G401 (cell line): ENCODE results near the gene MRPL49. TPM values are rescaled to one million over a fixed set of nuclear protein-coding genes. Genes with fewer than 3 reads are reported as not detected.
"Not testable (repeated sequence)": the region's sequence is repeated elsewhere in the genome, so short reads cannot be mapped to it uniquely, and the experiment has no call there.

ENCODE experiments used
- DNase-seq: peaks from one replicate; pipeline ENCODE4 v3.0.0-alpha.2; 2015; ENCODE audit warnings: low spot score
- in situ Hi-C: cut with HindIII; loops from 2 replicates; pipeline ENCODE4 v1.10.0; 2016; ENCODE audit warnings: low sequenced_read_pairs, mixed read lengths
- total RNA-seq: library from RNA; depleted of rRNA; stranded (reverse); fragments of >200 nt; shearing (Covaris generic); gene quantifications from 2 replicates; pipeline ENCODE4 v1.2.3, GENCODE V29; 2014

MRPL49 gene
- total RNA-seq, 1 experiment from 2014 or later, result 108 TPM

DNA sequence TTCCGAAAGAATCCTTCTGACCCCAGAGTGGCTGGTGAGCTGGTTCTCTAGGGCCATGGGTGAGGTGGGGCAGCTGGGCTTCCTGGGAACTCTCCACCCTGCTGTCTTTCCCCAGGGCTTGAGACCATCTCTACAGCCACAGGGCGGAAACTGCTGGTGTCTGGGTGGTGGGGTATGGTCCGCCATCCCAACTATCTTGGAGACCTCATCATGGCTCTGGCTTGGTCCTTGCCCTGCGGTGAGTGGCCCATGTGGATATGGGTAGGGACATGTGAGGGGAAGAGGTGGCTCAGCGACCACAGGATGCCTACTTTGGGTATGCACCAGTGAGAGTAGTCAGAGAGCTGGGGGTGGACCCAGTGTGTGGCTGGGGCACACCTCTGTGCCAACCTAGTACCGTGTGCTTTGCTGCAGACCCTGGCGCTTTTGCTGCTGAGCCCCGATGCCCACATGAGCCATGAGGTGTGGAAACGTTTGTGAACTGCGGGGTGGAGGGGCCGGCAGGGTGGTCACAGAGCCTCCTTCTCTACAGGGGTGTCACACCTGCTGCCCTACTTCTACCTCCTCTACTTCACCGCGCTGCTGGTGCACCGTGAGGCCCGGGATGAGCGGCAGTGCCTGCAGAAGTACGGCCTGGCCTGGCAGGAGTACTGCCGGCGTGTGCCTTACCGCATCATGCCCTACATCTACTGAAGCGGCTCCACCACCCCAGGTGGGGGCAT is 6.6 kb upstream of the MRPL49 start:
- DNase-seq, result no peak
- in situ Hi-C loops, result no loop called here

DNA sequence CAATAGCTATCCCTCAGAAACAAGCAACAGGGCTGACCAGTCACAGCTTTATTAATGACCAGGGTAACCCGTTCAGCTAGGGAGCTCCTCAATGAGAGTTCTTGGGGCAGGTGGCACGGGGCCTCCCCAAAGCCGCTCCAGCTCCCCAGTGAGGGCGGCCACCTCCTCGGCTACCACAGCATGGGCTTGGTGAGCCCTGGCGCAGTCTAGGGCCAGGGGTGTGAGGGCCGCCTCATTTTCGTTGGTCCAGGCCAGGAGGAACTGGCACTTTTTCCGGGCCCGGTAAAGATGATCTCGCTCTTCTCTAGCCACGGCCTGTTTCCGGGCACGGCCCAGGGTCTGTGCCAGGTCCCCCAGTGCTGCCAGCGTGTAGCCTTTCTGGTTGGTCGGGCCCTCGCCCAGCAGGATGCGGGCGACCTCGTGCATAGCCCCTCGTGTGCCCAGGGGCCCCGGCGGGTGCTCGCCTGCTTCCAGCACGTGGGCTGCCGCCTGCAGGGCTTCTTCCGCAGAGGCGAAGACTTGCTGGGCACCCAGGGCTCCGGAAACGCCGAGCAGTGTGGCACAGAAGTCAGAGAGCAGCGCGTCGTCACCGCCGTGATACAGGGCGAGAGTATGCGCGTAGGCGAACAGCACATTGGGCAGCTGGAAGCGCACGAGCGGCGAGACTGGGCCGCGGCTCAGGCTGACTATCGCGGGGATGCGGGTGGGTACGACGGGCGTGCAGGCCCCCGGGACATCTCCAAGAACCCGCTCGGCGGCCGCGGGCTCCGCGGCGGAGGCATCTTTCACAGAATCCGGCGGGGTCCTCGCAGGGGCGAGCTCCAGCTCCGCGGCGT is 5.5 kb upstream of the MRPL49 start:
- no peak for DNase-seq
- in situ Hi-C loops, result no loop called here

DNA sequence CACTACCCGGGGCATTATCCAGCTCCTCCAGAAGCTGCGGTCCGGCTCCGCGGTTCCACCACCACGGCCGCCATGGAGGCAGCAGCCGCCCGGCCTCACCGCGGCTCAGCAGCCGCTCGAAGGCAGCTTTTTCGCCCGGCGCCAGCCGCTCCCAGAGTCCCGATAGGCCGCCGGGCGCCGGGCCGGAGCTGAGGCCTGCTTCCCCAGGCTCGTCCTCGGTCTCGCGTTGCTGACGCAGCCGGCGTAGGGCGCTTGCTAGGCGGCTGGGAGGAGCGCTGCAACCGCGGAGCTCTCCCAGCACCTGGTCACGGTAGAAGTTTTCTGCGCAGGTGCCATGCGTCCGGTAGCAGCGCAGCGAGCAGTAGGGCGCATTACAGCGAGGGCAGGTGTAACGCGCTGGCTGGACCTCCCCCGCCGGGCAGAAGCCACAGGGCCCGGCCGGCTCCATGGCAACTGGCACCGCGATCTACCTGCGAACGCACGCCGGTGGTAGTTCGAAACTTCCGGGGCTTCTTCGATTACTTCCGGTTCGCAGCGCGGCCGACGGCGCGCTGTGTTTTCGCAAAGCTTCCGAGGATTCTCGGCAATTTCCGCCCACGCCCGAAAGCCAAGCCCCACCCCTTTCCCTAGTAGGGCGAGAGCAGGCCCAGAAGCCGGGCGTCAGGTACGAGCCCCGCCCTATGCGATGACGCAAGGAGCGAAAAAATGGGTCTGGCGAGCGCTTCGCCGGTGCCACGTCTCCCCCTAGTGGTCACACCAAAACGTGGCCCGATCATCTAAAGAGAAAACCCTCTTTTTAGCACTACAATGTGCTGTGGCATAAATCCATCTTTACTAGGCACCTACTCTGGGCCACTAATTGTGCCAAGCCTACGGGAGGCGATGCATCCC is 4.7 kb upstream of the MRPL49 start, which contains the start of gene ZNHIT2:
TSS of gene ZNHIT2 (minus strand) at position 496 of the 891 bp plus-strand sequence. CDS start at position 448, 48 bp downstream.
- in situ Hi-C loops, result no loop called here
- DNase-seq, result peak; percentile 99

DNA sequence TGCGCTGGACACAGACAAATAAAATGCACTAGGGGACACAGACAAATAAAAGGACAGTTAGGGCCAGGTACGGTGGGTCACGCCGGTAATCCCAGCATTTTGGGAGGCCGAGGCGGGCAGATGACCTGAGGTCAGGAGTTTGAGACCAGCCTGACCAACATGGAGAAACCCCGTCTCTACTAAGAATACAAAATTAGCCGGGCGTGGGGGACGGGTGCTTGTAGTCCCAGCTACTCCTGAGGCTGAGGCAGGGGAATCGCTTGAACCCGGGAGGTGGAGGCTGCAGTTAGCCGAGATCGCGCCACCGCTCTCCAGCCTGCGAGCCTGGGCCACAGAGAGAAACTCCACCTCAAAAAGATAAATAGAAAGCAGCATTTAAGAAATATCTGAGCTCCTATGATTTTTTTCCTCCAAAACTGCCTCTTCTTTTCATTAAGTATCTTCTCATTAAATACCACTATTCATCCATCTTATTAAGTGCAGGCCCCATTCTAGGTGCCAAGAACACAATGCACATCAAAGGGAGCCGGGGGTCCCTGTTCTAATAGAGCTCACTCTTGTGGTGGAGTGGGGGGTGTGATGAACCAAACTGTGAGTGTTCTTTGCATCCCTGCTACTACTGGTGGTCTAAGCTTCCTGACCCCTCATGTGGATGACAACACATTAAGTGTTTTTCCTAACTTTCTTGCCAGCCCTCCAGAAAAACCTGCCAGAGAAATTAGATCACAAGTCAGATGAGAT is 3.9 kb upstream of the MRPL49 start:
- in situ Hi-C loops, result no loop called here
- no peak for DNase-seq

DNA sequence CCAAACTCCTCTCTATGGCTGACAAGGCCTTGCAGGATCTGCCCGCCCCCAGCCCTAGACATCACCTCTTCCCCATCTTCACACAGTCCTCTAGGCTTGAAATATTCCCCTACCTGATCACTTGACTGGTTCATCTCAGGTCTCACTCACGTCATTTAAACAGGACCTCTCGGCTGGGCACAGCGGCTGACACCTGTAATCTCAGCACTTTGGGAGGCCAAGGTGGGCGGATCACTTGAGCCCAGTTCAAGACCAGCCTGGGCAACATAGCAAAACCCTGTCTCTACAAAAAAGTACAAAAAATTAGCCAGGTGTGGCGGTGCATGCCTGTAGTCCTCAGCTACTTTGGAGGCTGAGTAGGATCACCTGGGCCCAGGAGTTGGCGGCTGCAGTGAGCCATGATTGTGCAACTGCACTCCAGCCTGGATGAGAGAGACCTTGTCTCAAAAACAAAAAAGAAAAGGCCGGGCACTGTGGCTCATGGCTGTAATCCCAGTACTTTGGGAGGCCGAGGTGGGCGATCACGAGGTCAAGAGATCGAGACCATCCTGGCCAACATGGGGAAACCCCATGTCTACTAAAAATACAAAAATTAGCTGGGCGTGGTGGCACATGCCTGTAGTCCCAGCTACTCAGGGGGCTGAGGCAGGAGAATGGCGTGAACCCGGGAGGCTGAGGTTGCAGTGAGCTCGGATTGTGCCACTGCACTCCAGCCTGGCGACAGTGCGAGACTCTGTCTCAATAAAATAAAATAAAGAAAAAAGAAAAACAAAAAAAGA is 3.0 kb upstream of the MRPL49 start:
- DNase-seq, in situ Hi-C loops: not testable (repeated sequence)

DNA sequence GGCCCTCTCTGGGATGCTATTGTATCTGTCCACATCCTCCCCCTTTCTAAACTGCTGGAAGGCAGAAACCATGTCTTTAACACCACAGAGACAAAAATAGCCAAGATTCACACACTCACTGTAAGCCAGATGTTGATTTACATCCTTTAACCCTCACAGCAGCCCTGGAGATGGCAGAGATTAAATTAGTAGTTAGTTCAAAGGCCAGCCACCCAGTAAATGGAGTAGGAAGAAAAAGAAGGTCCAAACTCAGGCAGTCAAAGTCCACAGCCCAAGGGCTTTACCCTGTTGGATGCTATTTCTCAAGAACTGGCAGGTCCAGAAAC is 2.5 kb upstream of the MRPL49 start:
- in situ Hi-C loops, result no loop called here
- DNase-seq, result no peak

DNA sequence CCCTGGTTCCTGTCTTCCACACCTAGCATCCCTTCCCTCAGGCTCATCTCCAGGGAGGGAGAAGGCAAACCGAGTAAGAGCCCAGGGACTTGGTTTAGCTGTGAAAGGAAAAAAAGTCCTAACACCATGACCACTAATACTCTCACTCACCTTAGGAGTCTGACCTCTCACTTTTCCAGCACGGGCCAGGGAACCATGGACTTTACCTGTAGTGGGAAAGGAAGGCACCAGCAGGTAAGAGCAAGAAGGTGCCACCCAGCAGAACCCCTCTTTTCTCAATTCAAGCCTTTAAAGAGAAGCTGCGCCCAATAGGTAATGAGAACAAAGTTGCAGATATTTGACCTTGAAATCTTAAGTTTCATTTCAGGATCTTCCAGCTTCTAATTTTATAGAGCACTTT is 1.3 kb upstream of the MRPL49 start:
- in situ Hi-C loops, result no loop called here
- DNase-seq, result no peak

DNA sequence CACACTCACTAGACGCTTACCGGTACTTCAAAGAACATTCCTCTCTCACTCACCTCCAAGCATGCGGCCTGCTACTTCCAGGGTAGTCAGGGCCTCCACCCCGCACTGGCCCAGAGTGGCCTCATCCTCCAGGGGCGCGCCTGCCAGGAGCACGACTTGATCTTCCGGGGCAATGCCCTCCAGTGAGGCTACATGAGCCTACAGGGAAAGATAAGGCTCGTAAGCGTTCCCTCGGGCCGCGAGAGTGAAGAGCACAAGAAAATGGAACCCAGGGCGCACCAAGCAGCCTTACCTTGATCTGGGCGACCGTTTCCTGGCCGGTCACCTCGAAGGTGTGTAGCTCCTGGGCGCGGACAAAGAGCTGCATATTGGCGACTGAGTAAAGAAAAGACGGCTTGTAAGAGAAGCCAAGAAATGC is 665 bp upstream of the MRPL49 start:
- in situ Hi-C loops, result no loop called here
- DNase-seq, result no peak

DNA sequence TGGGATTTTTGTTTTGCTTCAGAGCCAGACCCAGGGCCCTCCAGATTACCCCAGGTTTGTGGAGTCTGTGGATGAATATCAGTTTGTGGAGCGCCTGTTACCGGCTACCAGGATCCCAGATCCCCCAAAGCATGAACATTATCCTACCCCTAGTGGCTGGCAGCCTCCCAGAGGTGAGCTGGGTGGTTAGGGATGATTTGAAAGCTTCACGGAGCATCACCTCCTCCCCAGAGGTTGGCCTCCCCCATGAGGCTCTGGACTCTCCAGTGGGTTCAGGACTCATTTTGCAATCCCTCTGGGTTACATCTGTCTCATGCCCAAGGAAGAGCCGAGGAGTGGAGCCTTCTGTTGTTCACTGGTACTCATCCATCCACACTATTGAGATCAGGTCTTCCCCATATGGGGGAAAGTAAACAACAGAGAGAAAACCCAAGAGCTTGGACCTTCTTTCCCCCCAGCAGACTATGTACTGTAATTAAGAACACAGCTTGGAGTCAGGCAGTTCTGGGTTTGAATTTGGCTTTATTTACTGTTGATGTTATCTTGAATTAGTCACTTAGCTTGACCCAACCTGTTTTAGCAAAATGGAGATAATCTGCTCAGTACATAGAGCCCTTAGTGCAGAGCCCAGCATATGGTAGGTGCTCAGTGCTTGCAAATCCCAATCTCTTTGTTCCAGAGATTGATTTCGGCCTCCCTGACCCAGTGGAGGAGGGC is 2.5 kb downstream of the MRPL49 start:
- in situ Hi-C loops, result no loop called here
- DNase-seq, result no peak

DNA sequence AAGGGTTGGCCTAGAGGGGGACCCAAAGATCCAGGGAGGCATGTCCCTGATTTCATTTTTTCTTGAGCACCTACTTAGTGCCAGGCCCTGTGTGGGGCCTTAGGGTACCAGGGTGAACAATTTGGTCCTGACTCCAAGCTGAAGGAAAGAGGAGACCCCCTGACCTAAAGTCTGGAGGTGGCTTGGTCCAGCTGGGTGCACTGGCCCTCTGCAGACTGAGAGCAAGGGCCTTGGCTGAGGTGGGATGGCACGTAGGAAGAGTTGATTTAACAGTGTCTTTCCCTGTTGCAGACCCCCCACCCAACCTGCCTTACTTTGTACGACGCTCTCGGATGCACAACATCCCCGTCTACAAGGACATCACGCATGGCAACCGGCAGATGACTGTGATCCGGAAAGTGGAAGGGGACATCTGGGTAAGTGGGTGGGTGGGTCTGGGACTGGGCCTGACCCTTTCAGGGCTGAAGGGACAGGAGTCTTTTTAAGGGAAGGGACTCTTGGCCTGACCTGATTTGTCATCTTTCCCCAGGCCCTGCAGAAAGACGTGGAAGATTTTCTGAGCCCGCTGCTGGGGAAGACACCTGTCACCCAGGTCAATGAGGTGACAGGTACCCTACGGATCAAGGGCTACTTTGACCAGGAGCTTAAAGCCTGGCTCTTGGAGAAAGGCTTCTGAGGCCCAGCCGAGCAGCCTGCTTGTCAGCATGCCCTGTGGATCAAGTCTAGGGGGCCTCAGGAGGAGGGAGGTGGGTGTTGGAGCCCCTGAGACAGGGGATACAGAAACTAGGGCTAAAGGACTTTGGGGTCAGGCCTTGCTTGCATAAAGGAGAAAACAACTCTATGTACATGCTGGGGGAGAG is 3.3 kb downstream of the MRPL49 start:
- in situ Hi-C loops, result no loop called here
- no peak for DNase-seq

DNA sequence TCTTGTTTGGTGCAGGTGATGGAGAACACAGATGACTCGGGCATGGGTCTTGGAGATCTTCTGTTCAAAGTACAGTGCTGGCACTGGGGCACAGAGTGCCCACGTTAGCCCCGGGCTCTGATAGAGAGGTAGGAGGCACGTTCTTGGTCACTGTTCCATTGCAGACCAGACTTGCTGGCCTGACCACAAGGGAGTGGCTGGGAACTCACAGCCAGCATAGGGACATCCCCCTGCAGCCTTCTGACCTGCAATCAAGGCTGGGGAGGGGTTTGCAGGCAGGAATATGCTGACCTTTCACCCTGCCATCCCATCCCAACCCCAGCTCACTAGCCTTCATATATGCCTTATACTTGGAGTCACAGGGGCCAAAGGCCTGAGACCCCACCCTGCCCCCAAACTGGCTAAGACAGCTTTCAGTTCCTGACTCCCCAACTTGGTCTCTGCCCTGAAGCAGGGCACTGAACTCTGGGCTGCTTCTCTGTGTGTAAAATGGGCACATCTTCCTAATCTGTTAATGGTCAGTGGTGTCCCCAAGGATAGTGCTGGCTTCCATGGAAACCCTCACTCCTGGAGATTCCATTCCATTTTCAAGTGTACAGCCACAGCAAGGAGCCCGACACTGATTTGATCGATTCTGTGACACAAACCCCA is 4.6 kb downstream of the MRPL49 start:
- no peak for DNase-seq
- in situ Hi-C loops, result no loop called here

DNA sequence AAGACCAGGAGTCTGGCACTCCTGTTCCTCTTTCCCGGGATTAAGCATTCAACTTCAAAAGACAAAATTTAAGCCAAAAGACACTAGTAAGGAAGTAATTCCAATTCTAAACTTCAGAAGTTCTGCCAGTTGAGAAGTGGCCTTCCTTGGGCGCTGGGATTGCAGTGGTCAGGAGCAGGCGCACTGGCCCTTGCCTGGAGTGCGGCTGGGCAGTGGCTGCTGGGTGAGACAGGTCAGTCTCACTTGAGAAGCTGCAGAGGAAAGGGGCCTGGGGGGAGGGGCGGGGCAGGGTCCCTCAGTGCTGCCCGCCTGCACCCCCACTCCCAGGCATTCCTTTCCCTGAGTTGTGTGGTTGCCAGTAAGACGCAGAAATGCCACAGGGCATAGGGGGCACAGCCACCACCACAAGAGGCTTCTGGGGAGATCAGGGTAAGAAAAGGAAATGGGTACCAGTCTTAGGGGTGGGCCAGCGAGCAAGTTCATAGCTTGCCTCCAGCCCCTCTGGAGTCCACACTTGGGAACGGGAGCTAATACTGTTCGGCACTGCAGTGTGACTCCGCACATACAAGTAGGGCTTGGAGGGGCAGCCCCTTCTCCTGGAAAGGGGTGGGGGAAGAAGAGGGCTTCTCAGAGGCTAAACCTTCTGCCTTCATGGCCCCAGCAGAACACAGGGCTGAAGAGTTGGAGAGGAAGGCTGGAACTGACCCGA is 5.5 kb downstream of the MRPL49 start:
- no peak for DNase-seq

DNA sequence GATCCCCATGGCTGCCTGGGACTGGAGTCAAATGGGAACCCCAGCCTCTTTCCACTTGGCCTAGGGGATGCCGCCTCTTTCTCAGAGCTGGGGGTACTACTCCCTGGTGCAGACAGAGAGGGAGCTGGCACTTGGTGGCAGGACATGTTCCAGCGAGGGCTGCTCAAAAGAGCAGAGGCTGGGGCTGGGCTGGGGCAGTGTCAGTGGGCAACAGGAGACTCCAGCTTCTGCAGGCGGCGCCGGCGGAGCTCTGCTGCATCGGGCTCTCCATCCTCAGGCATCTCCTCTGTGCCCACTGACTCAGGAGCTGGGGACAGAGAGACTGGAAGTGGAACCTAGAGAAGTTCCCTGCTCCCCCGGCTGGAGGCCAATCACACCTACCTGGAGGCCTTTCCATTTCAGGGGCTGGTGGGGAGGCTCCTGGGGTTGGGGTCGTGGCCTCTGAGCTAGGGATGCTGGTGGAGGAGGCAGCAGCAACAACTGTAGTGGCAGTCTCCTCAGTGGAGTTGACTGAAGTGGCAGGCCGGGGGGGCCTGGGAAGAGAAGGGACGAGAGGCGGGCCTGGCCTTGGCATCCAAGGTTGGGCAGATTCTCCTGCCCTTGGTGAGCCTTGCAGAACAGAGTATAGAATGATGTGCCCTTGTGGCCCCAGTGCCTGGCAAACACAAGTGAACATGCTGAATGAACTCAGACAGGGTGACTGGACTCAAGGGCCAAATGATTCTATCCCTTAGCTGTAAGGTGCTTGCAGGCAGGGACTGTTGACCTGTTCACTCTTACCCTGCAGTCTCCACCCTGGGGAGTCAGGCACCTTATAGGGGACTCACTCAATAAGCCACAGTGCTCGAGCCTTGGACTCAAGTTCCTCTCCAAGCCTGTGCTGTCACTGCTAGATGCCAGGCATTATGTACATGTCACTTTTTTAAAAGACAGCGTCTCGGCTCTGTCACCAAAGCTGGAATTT is 6.3 kb downstream of the MRPL49 start:
- DNase-seq, result no peak

More for the DNA sequence above, 5.5 kb downstream of the MRPL49 start:
- in situ Hi-C loops, result no loop called here

DNA sequence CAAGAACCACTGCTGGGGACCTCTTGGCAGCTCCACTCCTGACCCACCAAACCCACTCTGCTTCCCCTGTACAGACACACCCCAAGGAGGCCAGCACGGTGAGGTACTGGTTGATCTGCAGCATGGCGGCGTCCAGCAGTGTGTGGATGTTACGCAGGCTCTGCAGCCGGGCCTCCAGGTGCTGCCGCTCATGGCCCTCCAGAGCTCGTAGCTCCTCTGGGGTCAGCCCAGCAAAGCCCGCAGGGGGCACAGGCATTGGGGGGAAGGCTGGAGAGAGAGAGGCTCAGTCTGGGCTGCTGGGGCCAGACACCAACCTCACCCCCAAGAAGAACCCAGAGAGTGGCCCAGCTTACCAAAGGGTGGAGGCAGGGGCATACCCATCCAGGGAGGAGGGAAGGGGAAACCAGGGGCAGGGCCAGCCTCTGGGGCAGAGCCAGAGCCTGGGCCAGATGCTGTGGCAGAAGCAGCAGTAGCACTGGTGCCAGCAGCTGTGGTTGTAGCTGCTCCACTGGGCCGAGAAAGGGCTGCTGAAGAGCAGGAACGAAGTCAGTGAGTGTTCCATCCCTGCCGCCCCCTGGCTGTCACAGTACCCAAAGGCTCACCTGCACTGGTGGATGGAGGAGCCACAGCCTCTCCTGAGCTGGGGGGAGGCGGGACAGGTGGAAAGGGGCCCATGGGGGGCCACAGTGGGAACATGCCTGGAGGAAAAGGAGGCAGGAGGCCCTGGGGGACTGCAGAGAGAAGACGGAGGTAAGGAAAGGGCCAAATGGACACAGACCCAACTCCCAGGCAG is 7.7 kb downstream of the MRPL49 start:
- no peak for DNase-seq

More for the DNA sequence above, 6.3 kb downstream of the MRPL49 start:
- in situ Hi-C loops, result no loop called here

More for the DNA sequence above, 7.7 kb downstream of the MRPL49 start:
- in situ Hi-C loops, result no loop called here
